ENCODE data around the gene MORC1.
"Not testable (repeated sequence)": the region's sequence is repeated elsewhere in the genome, so short reads cannot be mapped to it uniquely, and the experiment has no call there.

MORC1 gene

GRCh38 chr3:109098079-109098644, 19.8 kb downstream of the MORC1 start:
- no peak for DNase-seq (ENCODE audit: low read depth)

GRCh38 chr3:109095166-109095565, 22.8 kb downstream of the MORC1 start:
- no peak for DNase-seq (ENCODE audit: low read depth)

- no peak for DNase-seq (ENCODE audit: low read depth)
Observed at GRCh38 chr3:109093561-109093960, 24.4 kb downstream of the MORC1 start.

DNA sequence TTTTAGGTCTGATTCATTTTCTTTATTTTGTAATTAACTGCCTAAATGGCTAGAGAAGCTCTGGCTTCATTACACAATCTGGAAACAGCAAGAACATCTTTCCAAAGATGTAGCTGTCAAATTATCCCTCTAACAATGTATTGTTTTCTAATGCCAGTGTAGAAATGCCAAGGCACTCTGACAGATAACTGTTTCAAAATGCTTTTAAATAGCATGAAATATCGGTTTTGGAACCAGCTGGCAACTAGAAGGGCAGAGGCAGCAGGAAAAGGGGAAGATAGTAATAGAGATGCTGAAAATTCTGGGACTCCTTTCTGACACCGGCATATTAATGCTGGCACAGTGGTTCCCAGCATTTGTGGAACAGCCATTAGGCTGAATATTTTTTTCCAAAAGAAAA, 26.1 kb downstream of the MORC1 start:
- DNase-seq (ENCODE audit: low read depth): no peak

DNA sequence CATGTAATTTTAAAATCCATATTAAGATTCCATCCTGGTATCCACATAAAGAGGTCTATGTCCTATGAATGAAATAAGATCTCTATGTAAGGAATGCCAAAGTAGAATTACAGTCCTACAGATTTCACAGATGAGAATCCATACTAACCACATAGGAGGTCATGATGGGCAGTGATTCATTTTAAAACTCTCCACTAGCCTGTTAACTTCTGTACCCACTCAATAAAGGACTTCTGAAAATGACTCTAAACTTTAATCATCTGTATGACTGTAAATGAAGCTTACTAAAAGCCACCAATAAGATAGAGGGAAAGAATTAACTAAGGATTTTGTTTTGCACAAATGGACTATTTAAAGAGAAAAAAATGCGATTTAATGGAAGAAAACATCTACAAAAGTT, 28.7 kb downstream of the MORC1 start:
- DNase-seq (ENCODE audit: low read depth): no peak

GRCh38 chr3:109081746-109082510, 36.0 kb downstream of the MORC1 start:
- DNase-seq (ENCODE audit: low read depth): peak; percentile 22

GRCh38 chr3:109080090-109080489, 37.8 kb downstream of the MORC1 start:
- not testable (repeated sequence) for DNase-seq (ENCODE audit: low read depth)

DNA sequence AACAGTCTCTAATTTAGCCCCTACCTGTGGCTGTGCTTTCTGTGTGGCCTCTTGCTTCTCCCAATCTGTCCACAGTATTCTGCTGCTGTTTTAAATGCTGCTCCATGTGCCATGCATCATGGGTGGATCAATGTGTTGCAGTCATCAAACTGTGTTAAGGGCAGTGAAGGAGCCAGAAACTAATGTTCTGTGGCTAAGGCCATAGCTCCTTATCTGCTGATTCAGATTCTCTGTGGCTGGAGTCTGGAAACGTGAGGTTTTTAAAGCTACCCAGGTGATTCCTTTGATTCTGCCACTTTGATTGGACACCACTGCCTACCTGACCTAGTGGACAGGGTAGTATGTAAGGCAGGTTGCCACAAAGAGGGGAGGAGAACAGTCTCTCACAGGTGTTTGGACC, 44.8 kb downstream of the MORC1 start:
- DNase-seq (ENCODE audit: low read depth): no peak

GRCh38 chr3:109072194-109072593, 45.7 kb downstream of the MORC1 start:
- no peak for DNase-seq (ENCODE audit: low read depth)

DNA sequence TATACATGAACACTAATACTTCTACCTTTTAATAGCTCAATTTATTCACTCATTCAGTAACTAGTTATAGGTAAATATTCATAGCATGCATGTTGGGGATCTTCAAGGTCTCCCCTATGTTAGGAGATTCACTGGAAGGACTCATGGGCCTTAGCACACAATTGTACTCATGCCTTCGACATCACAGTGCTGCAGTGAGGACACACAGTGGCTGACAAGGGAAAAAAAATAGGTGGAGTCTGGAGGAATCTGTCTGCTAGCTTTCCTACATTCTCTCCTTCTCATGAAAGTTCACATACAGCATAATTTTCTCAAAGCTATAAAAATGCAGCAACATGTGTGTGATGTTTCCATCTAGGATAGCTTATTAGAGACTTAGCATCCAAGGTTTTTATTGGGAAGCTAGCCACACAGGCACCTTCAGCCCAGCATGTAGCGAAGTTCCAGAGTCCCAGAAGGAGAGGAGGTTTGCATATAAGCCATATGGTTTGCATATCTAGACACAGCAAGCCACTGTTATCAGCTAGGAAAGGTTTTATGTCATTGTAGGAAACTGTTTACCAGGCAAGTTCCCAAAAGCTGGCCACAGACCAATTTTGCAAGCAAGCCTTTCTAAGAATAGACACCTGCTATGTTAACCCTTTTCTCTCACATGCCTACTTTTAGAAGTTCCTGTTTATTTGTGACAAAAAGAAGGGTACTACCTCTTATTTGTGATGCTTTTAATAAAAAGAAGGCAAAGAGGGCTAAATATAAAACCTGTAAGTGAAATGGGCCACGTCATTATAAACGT, 46.4 kb downstream of the MORC1 start:
- no peak for DNase-seq (ENCODE audit: low read depth)

- no peak for DNase-seq (ENCODE audit: low read depth)
Observed at GRCh38 chr3:109070211-109070610, 47.7 kb downstream of the MORC1 start.

- no peak for DNase-seq (ENCODE audit: low read depth)
Observed at GRCh38 chr3:109066864-109067263, 51.1 kb downstream of the MORC1 start.

DNA sequence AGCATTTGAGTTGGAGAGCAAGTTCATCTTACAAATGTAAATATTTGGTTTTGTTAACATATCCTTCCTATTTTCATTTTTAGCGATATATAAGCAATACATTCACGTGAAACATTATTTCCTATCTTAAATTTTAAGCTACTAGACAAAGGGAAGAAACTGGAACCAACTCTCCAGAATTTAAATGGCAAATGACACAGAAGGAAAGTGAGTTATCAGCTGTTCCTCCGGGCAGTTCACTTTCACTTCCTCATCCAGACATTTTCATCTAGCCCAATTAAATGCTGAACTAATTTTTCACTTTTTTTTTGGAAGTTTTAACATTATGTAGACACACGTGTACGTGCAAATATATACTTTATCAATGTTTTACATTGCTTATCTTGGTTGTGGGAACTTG, 58.7 kb downstream of the MORC1 start:
- DNase-seq (ENCODE audit: low read depth): no peak

DNA sequence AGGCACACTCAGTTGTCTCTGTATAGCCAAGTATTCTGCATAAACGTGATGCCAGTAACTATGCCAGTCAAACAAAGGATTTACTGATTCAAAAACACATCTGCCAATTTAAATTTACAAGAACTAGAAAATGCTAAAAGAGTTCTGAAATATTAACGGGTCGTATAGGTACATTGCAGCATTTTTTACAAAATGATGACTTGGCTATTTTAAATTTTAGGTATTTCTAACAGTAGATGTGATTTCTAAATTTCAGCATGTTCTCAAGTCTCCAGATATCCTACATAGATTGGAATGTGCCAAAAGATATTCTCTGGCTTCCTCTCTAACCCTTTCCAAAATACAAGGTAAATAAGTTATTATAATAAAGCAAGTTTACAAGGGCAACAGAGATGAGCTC, 60.3 kb downstream of the MORC1 start:
- DNase-seq (ENCODE audit: low read depth): no peak

DNA sequence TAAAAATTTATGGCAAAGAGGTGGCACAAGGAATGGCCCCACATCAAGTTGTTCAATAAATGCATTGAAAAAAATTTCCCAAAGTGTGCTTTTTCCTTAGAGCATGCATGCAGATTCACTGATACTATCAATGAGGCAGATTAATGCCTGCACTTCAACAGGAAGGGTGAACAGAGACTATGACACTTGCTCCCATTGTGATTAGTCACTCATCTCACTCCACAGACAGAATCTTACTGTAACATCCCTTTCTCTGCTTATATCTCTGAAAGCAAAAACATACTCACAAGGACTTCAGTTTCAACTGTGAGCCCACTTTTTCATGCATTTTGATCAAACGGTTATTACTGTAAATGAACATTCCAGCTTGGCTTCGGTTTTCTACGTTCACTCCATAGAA, 60.9 kb downstream of the MORC1 start:
- no peak for DNase-seq (ENCODE audit: low read depth)

- no peak for DNase-seq (ENCODE audit: low read depth)
Observed at GRCh38 chr3:109050591-109051167, 67.3 kb downstream of the MORC1 start.

GRCh38 chr3:109047366-109047765, 70.6 kb downstream of the MORC1 start:
- no peak for DNase-seq (ENCODE audit: low read depth)

DNA sequence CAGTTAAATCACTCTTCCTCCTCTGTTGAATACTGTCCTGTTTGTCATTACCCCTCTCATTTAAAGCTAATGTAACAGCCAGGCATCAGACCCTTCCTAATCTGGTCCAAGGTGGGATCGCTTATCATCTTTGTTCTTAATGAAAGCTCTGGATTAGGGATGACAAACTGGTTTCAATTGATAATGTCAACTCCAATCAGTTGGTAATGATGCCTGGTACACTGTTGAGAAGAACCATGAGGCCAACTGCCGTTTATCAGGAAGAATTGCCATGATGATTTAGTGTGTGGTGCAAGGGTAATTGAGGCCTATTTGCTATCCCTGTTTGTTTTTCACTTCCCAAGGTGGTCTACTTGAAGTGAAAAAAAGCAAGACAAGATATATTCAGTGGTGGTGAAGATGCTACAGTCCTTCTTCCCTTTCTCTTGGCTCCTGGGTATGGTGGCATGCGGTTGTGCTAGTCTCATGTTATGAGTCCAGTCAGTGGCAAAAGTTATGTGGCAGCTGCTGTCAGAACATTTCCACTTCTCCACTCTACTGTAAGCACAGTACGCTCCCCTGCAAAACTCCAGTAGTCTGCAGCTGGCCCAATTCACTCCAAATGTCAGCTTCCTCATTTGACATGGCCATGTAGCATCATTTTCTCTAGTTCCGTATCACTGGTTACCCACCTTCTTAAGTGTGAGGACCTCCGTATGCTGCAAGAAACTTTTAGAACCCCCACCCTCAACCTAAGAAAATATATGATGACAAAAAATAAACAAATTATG, 72.5 kb downstream of the MORC1 start:
- no peak for DNase-seq (ENCODE audit: low read depth)

GRCh38 chr3:109035082-109035481, 82.9 kb downstream of the MORC1 start:
- no peak for DNase-seq (ENCODE audit: low read depth)

DNA sequence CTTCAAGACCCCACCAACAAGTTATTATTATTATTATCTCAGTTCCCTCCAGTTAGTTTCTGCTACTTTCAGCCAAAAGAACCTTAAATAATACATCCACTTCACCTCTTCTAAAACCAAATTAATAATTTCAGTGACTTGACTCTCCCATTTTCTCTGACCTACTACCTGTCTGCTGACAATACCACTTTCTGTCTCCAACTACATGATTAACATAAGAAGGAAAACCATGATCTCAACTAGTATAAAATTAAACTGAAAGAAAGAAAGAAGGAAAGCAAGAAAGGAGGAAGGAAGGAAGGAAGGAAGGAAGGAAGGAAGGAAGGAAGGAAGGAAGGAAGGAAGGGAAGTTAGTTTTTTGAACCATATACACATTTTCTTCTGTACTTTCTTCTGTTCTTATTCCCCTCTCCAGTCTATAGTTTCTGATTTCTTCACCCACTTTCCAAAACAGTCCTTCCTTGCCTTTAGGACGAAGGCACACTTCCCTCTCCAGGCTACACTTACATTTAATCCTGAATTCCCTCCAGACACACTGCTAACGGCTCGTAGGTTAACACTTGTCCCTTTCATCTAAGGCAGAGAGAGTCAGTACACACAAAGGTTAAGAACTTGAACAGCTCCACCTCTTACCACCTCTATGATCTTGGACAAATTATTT, 84.8 kb downstream of the MORC1 start:
- no peak for DNase-seq (ENCODE audit: low read depth)

DNA sequence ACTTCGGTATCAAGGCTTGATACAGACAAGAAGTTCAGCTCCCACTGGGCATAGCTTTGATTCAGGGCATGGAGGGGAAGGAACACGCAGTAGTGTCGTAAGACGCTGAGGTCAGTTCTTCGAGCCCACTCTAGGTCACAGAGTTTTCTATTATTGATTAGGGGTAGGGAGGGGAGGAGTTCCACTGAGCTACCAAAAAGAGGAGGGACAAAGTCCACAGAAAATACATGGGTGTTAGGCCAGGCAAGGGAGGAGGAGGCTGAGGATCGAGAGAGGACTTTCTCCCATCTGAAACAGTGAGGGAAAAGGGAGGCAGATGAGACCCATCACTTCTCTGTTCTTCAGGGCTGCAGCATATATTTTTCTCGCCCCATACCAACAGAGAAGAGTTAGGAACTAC, 89.2 kb downstream of the MORC1 start:
- no peak for DNase-seq (ENCODE audit: low read depth)

DNA sequence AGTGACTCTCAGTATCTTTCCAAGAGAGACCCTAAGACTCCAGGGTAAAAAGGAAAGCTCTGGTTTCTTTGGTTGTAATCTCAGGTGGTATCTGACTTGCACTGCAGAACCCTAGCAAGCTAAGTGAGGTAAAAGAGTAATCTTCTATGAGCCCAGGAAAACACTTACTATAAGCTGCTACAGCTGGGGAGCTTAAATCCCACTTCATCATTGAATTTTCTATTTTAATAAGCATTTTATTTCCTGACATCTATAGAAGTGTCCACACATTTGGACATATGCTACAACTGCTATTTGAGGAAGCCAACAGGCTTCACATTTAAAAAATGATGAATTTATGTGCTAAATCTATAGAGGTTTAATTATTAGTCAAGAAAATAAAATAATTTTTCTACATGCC, 91.1 kb downstream of the MORC1 start:
- DNase-seq (ENCODE audit: low read depth): no peak

Data from HS-27A (cell line).